CD14-positive monocyte (primary cell): ENCODE data around the gene CTCF. TPM values are rescaled to one million over a fixed set of nuclear protein-coding genes. Genes with fewer than 3 reads are reported as not detected.

Experiments used
- DNase-seq, 3 donors: peaks; one replicate each; pipeline ENCODE4 v3.0.0-alpha.2; 2011 to 2022
- H2AFZ ChIP-seq: 2 replicates; pipeline ENCODE4 v1.6.0; 2012; ENCODE audit warnings: mild to moderate bottlenecking, low read depth, low read length, inconsistent platforms; ENCODE audit not compliant: insufficient read depth, poor library complexity, severe bottlenecking
- H3K27ac ChIP-seq, 2 donors: 1 replicate in 1 of 2; 2 replicates in 1 of 2; pipeline ENCODE4 v1.5.1; 2012 to 2013; ENCODE audit warnings: low read length in 2 of 2, control low read depth in 1 of 2, inconsistent platforms in 1 of 2, low read depth in 1 of 2, mild to moderate bottlenecking in 1 of 2
- H3K27me3 ChIP-seq, 2 donors: one replicate each; pipeline versions ENCODE4 v1.6.0 to v1.6.1; 2011 to 2013; ENCODE audit warnings: low read length in 2 of 2; ENCODE audit not compliant: control insufficient read depth in 2 of 2, insufficient read depth in 2 of 2
- H3K36me3 ChIP-seq, 2 donors: replicated peaks in 1 of 2; 1 replicate in 1 of 2; 2 replicates in 1 of 2; pipeline versions ENCODE4 v1.5.1 to v1.6.1; 2012 to 2013; ENCODE audit warnings: low read length in 2 of 2, control low read depth in 1 of 2, inconsistent platforms in 1 of 2, mild to moderate bottlenecking in 1 of 2; ENCODE audit not compliant: insufficient read depth in 2 of 2, control insufficient read depth in 1 of 2
- H3K4me1 ChIP-seq, 2 donors: 1 replicate in 1 of 2; 2 replicates in 1 of 2; pipeline versions ENCODE4 v1.5.1 to v1.6.1; 2012 to 2013; ENCODE audit warnings: low read length in 2 of 2, control low read depth in 1 of 2, inconsistent platforms in 1 of 2, mild to moderate bottlenecking in 1 of 2, moderate library complexity in 1 of 2; ENCODE audit not compliant: insufficient read depth in 2 of 2, control insufficient read depth in 1 of 2
- H3K4me2 ChIP-seq: replicated peaks from 2 replicates; pipeline ENCODE3; 2012; ENCODE audit warnings: low read length, moderate library complexity, mild to moderate bottlenecking; ENCODE audit not compliant: poor library complexity, severe bottlenecking; ENCODE audit errors: extremely low read depth
- H3K4me3 ChIP-seq, 3 experiments: fragments of 200-600 bp in 1 of 3; sonication (generic) in 1 of 3; replicated peaks in 1 of 3; 1 replicate in 2 of 3; 2 replicates in 1 of 3; pipeline ENCODE4 v1.5.1; 2011 to 2013; ENCODE audit warnings: low read length in 3 of 3, mild to moderate bottlenecking in 3 of 3, control low read depth in 2 of 3, low read depth in 2 of 3, inconsistent platforms in 1 of 3, moderate library complexity in 1 of 3
- H3K79me2 ChIP-seq: 2 replicates; pipeline ENCODE4 v1.6.0; 2012; ENCODE audit warnings: mild to moderate bottlenecking, control low read depth, inconsistent platforms, low read length, moderate library complexity; ENCODE audit not compliant: insufficient read depth
- H3K9ac ChIP-seq: 2 replicates; pipeline ENCODE4 v1.6.0; 2017; ENCODE audit warnings: low read length, mild to moderate bottlenecking; ENCODE audit not compliant: insufficient read depth, poor library complexity, severe bottlenecking
- H3K9me3 ChIP-seq, 2 donors: replicated peaks in 1 of 2; 1 replicate in 1 of 2; 2 replicates in 1 of 2; pipeline versions ENCODE4 v1.5.1 to v1.6.1; 2012 to 2013; ENCODE audit warnings: low read length in 2 of 2, control low read depth in 1 of 2; ENCODE audit not compliant: control insufficient read depth in 1 of 2, insufficient read depth in 1 of 2
- H4K20me1 ChIP-seq: 2 replicates; pipeline ENCODE4 v1.6.0; 2012; ENCODE audit warnings: mild to moderate bottlenecking, low read length, control low read depth, moderate library complexity; ENCODE audit not compliant: insufficient read depth
- H3K27ac Mint-ChIP-seq, 7 donors: one replicate each; pipeline ENCODE4 v1.8.0; 2020; ENCODE audit warnings: mild to moderate bottlenecking in 7 of 7, mixed read lengths in 7 of 7, moderate library complexity in 6 of 7, inconsistent platforms in 2 of 7
- H3K27me3 Mint-ChIP-seq, 3 donors: one replicate each; pipeline ENCODE4 v1.8.0; 2021 to 2022; ENCODE audit warnings: low read depth in 3 of 3, mild to moderate bottlenecking in 3 of 3, mixed read lengths in 3 of 3, moderate library complexity in 3 of 3, inconsistent platforms in 1 of 3
- H3K36me3 Mint-ChIP-seq, 2 donors: one replicate each; pipeline ENCODE4 v1.8.0; 2020; ENCODE audit warnings: mixed read lengths in 2 of 2, inconsistent platforms in 1 of 2, mild to moderate bottlenecking in 1 of 2
- H3K4me1 Mint-ChIP-seq: one replicate; pipeline ENCODE4 v1.8.0; 2020; ENCODE audit warnings: mild to moderate bottlenecking, mixed read lengths
- H3K4me3 Mint-ChIP-seq, 2 donors: one replicate each; pipeline ENCODE4 v1.8.0; 2020; ENCODE audit warnings: mild to moderate bottlenecking in 2 of 2, mixed read lengths in 2 of 2, moderate library complexity in 1 of 2
- H3K9me3 Mint-ChIP-seq, 7 donors: one replicate each; pipeline ENCODE4 v1.8.0; 2020 to 2022; ENCODE audit warnings: mixed read lengths in 7 of 7, mild to moderate bottlenecking in 6 of 7, moderate library complexity in 6 of 7, inconsistent platforms in 2 of 7
- CTCF ChIP-seq: fragments of 200-600 bp; IDR thresholded peaks from one replicate; pipeline ENCODE4 v1.8.0; 2022; ENCODE audit warnings: antibody characterized with exemption, mild to moderate bottlenecking
- WGBS: methylation state at CpG from one replicate; pipeline ENCODE4 v1.1.5; 2013; ENCODE audit warnings: missing lambda C conversion rate; ENCODE audit not compliant: insufficient coverage; 5-methylcytosine and 5-hydroxymethylcytosine counted together
- intact Hi-C, 2 donors: fragments of 100-400 bp; cut with micrococcal nuclease; formaldehyde crosslinking; loops; one replicate each; pipeline versions ENCODE4 v1.15.0 to v1.15.1; 2023
- polyA plus RNA-seq, 3 donors: library from polyadenylated mRNA; depleted of rRNA in 1 of 3; unstranded in 2 of 3; stranded (reverse) in 1 of 3; fragments of 300-500 nt in 2 of 3; fragments of >200 nt in 1 of 3; fragmentation: Illumina TruSeq in 2 of 3; gene quantifications; 1 replicate in 2 of 3; 2 replicates in 1 of 3; pipeline ENCODE4 v1.2.3, GENCODE V29; 2012 to 2021

The CTCF gene
- polyA plus RNA-seq, 3 donors: 8.4 to 29.9 (median 17.7) TPM

- peaks cover 0 to 2% (median 0%) of the 10 kb centered on the region in 3 donors for H3K27me3 Mint-ChIP-seq
- H3K4me3 Mint-ChIP-seq: peak overlapping the region; percentile 82 to 91
- H3K79me2 ChIP-seq: peaks cover 68% of the 10 kb centered on the region
- H4K20me1 ChIP-seq: peaks cover 28% of the 10 kb centered on the region
- peaks cover 1 to 2% of the 10 kb centered on the region in 2 donors for H3K36me3 Mint-ChIP-seq
- WGBS: under 1% methylated on average over 60 of the region's 76 CpGs
- peak overlapping the region; percentile 54 to 89 (median 75) for H3K4me3 ChIP-seq
- no peaks in the 10 kb centered on the region for H3K27me3 ChIP-seq
- peak overlapping the region; percentile 75 to 89 for H3K27ac ChIP-seq
- intact Hi-C loops: loop anchor here (2.0 to 10.0 kb wide), 8 partner anchors 15 to 330 kb away; partner anchors contain the start of genes ACD (in 1 of the 2), C16orf86 (in 1 of the 2), ENKD1 (in 1 of the 2) and FHOD1 (in 1 of the 2)
- peaks cover 29 to 37% of the 10 kb centered on the region in 2 donors for H3K4me1 ChIP-seq
- H3K36me3 ChIP-seq: no peaks in the 10 kb centered on the region
- peaks cover 36% of the 10 kb centered on the region for H3K4me1 Mint-ChIP-seq
- H3K9ac ChIP-seq: peak overlapping the region; percentile 94
- no peaks in the 10 kb centered on the region for H3K9me3 Mint-ChIP-seq
- DNase-seq: peak; percentile 98 to 99 (median 98)
- no peak for TF ChIP-seq CTCF
- H3K9me3 ChIP-seq: no peaks in the 10 kb centered on the region
- peak overlapping the region; percentile 99 for H3K4me2 ChIP-seq
- H2AFZ ChIP-seq: peak overlapping the region; percentile 89
- peak overlapping the region; percentile 83 to 94 (median 91) for H3K27ac Mint-ChIP-seq
Measured at GRCh38 chr16:67561824-67562525, 351 bp upstream of the CTCF start.

- Histone ChIP-seq H3K4me2 (peak overlapping the region; percentile 99), H3K9ac (peak overlapping the region; percentile 94), H4K20me1 (peaks cover 40% of the 10 kb centered on the region), H3K36me3 (no peaks in the 10 kb centered on the region), H3K4me1 (peaks cover 29 to 37% of the 10 kb centered on the region in 2 donors), H3K27me3 (no peaks in the 10 kb centered on the region), H3K79me2 (peaks cover 76% of the 10 kb centered on the region), H3K4me3 (peak overlapping the region; percentile 58 to 92 (median 89)), H3K9me3 (no peaks in the 10 kb centered on the region), H2AFZ (peak overlapping the region; percentile 92), H3K27ac (peak overlapping the region; percentile 88 to 92)
- intact Hi-C loops: loop anchor here (2.0 to 10.0 kb wide), 8 partner anchors 16 to 329 kb away; partner anchors contain the start of genes ACD (in 1 of the 2), C16orf86 (in 1 of the 2), ENKD1 (in 1 of the 2) and FHOD1 (in 1 of the 2)
- DNase-seq: peak; percentile 25 to 54 (median 44)
- peaks cover 0 to 2% (median 0%) of the 10 kb centered on the region in 3 donors for H3K27me3 Mint-ChIP-seq
- peaks cover 38% of the 10 kb centered on the region for H3K4me1 Mint-ChIP-seq
- peak overlapping the region; percentile 83 to 95 (median 93) for H3K27ac Mint-ChIP-seq
- H3K9me3 Mint-ChIP-seq: no peaks in the 10 kb centered on the region
- H3K36me3 Mint-ChIP-seq: peaks cover 2 to 3% of the 10 kb centered on the region in 2 donors
- peak; percentile 38 for TF ChIP-seq CTCF
- H3K4me3 Mint-ChIP-seq: peak overlapping the region; percentile 87 to 91
- WGBS: under 1% methylated on average over 91 of the region's 96 CpGs
Measured at GRCh38 chr16:67562918-67563707, 787 bp downstream of the CTCF start.
